Chondrocyte (in vitro differentiated cells): ENCODE measurements around the gene CHN1. TPM values are rescaled to one million over a fixed set of nuclear protein-coding genes. Genes with fewer than 3 reads are reported as not detected.

Source experiments
- DNase-seq: peaks from one replicate; pipeline ENCODE4 v3.0.0; 2021; ENCODE audit warnings: mixed read lengths, low spot score
- H3K27ac Mint-ChIP-seq: one replicate; pipeline ENCODE4 v1.8.0; 2021; ENCODE audit warnings: mild to moderate bottlenecking, moderate library complexity, mixed read lengths; ENCODE audit not compliant: unreplicated experiment
- H3K27me3 Mint-ChIP-seq: 2 replicates; pipeline ENCODE4 v1.8.0; 2021; ENCODE audit warnings: low read depth, mixed read lengths
- H3K36me3 Mint-ChIP-seq: 2 replicates; pipeline ENCODE4 v1.8.0; 2021; ENCODE audit warnings: low read depth, mixed read lengths
- H3K4me1 Mint-ChIP-seq: 2 replicates; pipeline ENCODE4 v1.8.0; 2021; ENCODE audit warnings: low read depth, mild to moderate bottlenecking, mixed read lengths
- H3K4me3 Mint-ChIP-seq: one replicate; pipeline ENCODE4 v1.8.0; 2021; ENCODE audit warnings: mild to moderate bottlenecking, moderate library complexity, mixed read lengths; ENCODE audit not compliant: unreplicated experiment
- H3K9me3 Mint-ChIP-seq: 2 replicates; pipeline ENCODE4 v1.8.0; 2021; ENCODE audit warnings: low read depth, mixed read lengths
- CTCF ChIP-seq: fragments of 200-600 bp; sonication (generic); IDR thresholded peaks from 2 replicates; pipeline ENCODE4 v1.5.0; 2021; ENCODE audit warnings: antibody characterized with exemption, mild to moderate bottlenecking, moderate library complexity
- total RNA-seq: library from RNA; stranded (reverse); gene quantifications from 3 replicates; pipeline ENCODE4 v1.2.1, GENCODE V29; 2021

The CHN1 gene
- total RNA-seq, 1 donor from 2014 or later = 23.1 TPM

DNA sequence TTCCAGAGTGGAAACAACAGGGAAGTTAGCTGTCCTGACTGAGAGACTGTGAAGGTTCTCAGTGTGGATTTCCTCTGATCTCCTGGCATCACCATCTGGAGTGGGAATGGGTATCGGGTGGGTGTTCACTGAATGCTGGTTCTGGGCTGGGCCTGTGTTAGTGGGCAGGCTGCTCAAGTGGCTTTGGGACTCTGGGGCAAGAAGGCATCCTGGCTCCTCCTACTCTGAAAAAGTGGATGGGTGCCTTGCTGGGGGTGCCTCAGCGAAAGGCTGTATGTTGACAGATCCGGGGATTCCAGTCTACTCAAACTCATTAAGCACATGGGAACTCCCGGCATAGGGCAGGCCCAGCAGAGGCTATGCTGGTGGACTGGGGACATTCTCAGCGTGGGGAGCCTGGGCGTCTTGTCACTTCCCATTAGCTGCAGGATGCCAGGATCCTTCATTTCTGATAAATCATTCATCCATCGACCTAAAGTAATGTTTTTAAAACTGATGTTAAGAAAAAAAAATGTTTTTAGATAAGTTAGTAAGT, 213.4 kb downstream of the CHN1 start:
- TF ChIP-seq CTCF = no peak
- no peaks in the 10 kb centered on the region for H3K9me3 Mint-ChIP-seq
- no peak overlapping the region for H3K27ac Mint-ChIP-seq
- H3K4me3 Mint-ChIP-seq = no peak overlapping the region
- H3K36me3 Mint-ChIP-seq = no peaks in the 10 kb centered on the region
- no peak for DNase-seq
- no peaks in the 10 kb centered on the region for H3K27me3 Mint-ChIP-seq
- peaks cover 49% of the 10 kb centered on the region for H3K4me1 Mint-ChIP-seq

GRCh38 chr2:174791020-174791419, 214.2 kb downstream of the CHN1 start:
- no peaks in the 10 kb centered on the region for H3K27me3 Mint-ChIP-seq
- no peak overlapping the region for H3K27ac Mint-ChIP-seq
- H3K4me1 Mint-ChIP-seq = peaks cover 49% of the 10 kb centered on the region
- no peak overlapping the region for H3K4me3 Mint-ChIP-seq
- no peaks in the 10 kb centered on the region for H3K9me3 Mint-ChIP-seq
- TF ChIP-seq CTCF = no peak
- DNase-seq = no peak
- no peaks in the 10 kb centered on the region for H3K36me3 Mint-ChIP-seq

DNA sequence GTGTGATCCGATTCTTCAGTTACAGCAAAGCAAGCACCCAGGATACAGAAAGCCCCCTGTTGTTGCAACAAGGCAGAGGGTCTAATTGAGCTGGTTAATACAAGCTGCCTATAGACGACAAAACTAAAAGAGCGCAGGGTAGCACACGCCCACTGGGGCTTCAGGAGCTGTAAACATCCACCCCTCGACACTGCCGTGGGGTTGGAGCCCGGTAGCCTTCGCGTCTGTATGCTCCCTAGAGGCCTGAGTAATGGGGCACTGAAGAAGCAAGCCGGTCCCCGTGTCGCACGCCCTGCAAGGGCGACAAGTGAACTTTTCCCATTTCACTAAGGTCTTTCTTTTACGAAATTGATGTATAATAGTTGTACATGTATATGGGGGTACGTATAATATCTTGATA, 216.2 kb downstream of the CHN1 start:
- no peaks in the 10 kb centered on the region for H3K9me3 Mint-ChIP-seq
- TF ChIP-seq CTCF = no peak
- H3K27ac Mint-ChIP-seq = peak overlapping the region; percentile 64
- no peaks in the 10 kb centered on the region for H3K27me3 Mint-ChIP-seq
- H3K4me3 Mint-ChIP-seq = no peak overlapping the region
- H3K36me3 Mint-ChIP-seq = no peaks in the 10 kb centered on the region
- DNase-seq = no peak
- H3K4me1 Mint-ChIP-seq = peaks cover 48% of the 10 kb centered on the region

DNA sequence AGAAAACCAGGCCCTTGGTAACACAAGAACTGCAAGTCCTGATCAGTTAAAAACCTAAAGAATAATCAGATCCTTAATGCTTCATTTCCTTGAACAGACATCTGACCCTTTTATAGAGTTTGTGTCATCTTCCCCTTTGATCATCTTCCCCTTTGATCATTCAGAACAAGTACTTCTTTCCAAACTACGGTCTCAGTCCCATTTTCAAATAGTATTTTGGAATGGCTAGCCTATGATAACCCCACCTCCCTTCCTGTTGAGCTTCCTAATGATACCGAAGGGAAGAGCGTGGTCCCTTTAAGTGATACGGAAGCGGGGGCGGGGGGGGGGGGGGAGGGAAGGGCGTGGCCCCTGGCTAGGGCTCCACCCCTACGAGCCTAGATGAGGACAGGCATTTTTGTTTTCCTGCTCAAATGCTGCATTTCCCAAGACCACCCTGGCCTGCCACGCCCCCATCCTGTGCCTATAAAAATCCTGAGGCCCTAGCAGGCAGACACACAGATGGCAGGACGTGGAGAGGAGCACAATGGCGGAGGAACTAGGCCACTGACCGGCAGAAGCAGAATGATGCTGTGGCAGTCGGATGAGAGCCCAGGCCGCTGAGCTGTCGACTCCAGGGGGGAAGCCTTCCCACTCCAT, 216.8 kb downstream of the CHN1 start:
- Mint-ChIP-seq H3K4me1 (peaks cover 48% of the 10 kb centered on the region), H3K27me3 (no peaks in the 10 kb centered on the region), H3K36me3 (no peaks in the 10 kb centered on the region), H3K27ac (peak overlapping the region; percentile 93), H3K9me3 (no peaks in the 10 kb centered on the region), H3K4me3 (no peak overlapping the region)
- TF ChIP-seq CTCF = no peak
- DNase-seq = no peak

GRCh38 chr2:174787487-174788205, 217.5 kb downstream of the CHN1 start:
- TF ChIP-seq CTCF = no peak

More at GRCh38 chr2:174787487-174788205, 217.5 kb downstream of the CHN1 start:
- Mint-ChIP-seq H3K4me1 (peaks cover 52% of the 10 kb centered on the region), H3K27ac (peak overlapping the region; percentile 93), H3K36me3 (no peaks in the 10 kb centered on the region), H3K9me3 (no peaks in the 10 kb centered on the region), H3K4me3 (no peak overlapping the region), H3K27me3 (no peaks in the 10 kb centered on the region)
- no peak for DNase-seq
